ENCODE measurements around the gene CDON.

The CDON gene

GRCh38 chr11:126100716-126101115, 38.0 kb upstream of the CDON start:
- in situ Hi-C loops (cut with HindIII; ENCODE audit: low pct_unique_long_range_greater_than_20kb, low sequenced_read_pairs), result no loop called here
- no peak for DNase-seq (ENCODE audit: low read depth in 1 of 2, low spot score in 1 of 2)
- TF ChIP-seq JUND (IDR thresholded peaks at IDR 0.05; ENCODE audit: low read depth), result no peak

GRCh38 chr11:126098204-126098769, 35.6 kb upstream of the CDON start:
- in situ Hi-C loops (cut with HindIII; ENCODE audit: low pct_unique_long_range_greater_than_20kb, low sequenced_read_pairs), result no loop called here
- TF ChIP-seq JUND (IDR thresholded peaks at IDR 0.05; ENCODE audit: low read depth), result no peak
- DNase-seq (ENCODE audit: low read depth in 1 of 2, low spot score in 1 of 2), result no peak

- TF ChIP-seq JUND (IDR thresholded peaks at IDR 0.05; ENCODE audit: low read depth), result no peak
- in situ Hi-C loops (cut with HindIII; ENCODE audit: low pct_unique_long_range_greater_than_20kb, low sequenced_read_pairs), result no loop called here
Observed at GRCh38 chr11:126095745-126096144, 33.1 kb upstream of the CDON start.

GRCh38 chr11:126090452-126090851, 27.8 kb upstream of the CDON start:
- DNase-seq (ENCODE audit: low read depth in 1 of 2, low spot score in 1 of 2), result no peak
- TF ChIP-seq JUND (IDR thresholded peaks at IDR 0.05; ENCODE audit: low read depth), result no peak
- in situ Hi-C loops (cut with HindIII; ENCODE audit: low pct_unique_long_range_greater_than_20kb, low sequenced_read_pairs), result no loop called here

More at GRCh38 chr11:126095745-126096144, 33.1 kb upstream of the CDON start:
- DNase-seq (ENCODE audit: low read depth in 1 of 2, low spot score in 1 of 2), result no peak

- in situ Hi-C loops (cut with HindIII; ENCODE audit: low pct_unique_long_range_greater_than_20kb, low sequenced_read_pairs), result no loop called here
- no peak for TF ChIP-seq JUND (IDR thresholded peaks at IDR 0.05; ENCODE audit: low read depth)
- no peak for DNase-seq (ENCODE audit: low read depth in 1 of 2, low spot score in 1 of 2)
Observed at GRCh38 chr11:126088999-126089398, 26.3 kb upstream of the CDON start.

GRCh38 chr11:126086248-126086647, 23.6 kb upstream of the CDON start:
- no peak for TF ChIP-seq JUND (IDR thresholded peaks at IDR 0.05; ENCODE audit: low read depth)
- in situ Hi-C loops (cut with HindIII; ENCODE audit: low pct_unique_long_range_greater_than_20kb, low sequenced_read_pairs), result no loop called here
- DNase-seq (ENCODE audit: low read depth in 1 of 2, low spot score in 1 of 2), result no peak

GRCh38 chr11:126084608-126084912, 21.9 kb upstream of the CDON start:
- TF ChIP-seq JUND (IDR thresholded peaks at IDR 0.05; ENCODE audit: low read depth), result no peak
- DNase-seq (ENCODE audit: low read depth in 1 of 2, low spot score in 1 of 2), result no peak
- in situ Hi-C loops (cut with HindIII; ENCODE audit: low pct_unique_long_range_greater_than_20kb, low sequenced_read_pairs), result no loop called here

- in situ Hi-C loops (cut with HindIII; ENCODE audit: low pct_unique_long_range_greater_than_20kb, low sequenced_read_pairs), result no loop called here
- no peak for TF ChIP-seq JUND (IDR thresholded peaks at IDR 0.05; ENCODE audit: low read depth)
- no peak for DNase-seq (ENCODE audit: low read depth in 1 of 2, low spot score in 1 of 2)
Observed at GRCh38 chr11:126083829-126084607, 21.4 kb upstream of the CDON start.

GRCh38 chr11:126082251-126083109, 19.8 kb upstream of the CDON start:
- no peak for TF ChIP-seq JUND (IDR thresholded peaks at IDR 0.05; ENCODE audit: low read depth)
- in situ Hi-C loops (cut with HindIII; ENCODE audit: low pct_unique_long_range_greater_than_20kb, low sequenced_read_pairs), result no loop called here
- no peak for DNase-seq (ENCODE audit: low read depth in 1 of 2, low spot score in 1 of 2)

GRCh38 chr11:126081915-126082250, 19.2 kb upstream of the CDON start:
- in situ Hi-C loops (cut with HindIII; ENCODE audit: low pct_unique_long_range_greater_than_20kb, low sequenced_read_pairs), result no loop called here
- no peak for TF ChIP-seq JUND (IDR thresholded peaks at IDR 0.05; ENCODE audit: low read depth)
- DNase-seq (ENCODE audit: low read depth in 1 of 2, low spot score in 1 of 2), result no peak

- peak; percentile 79 to 88 for DNase-seq (ENCODE audit: low read depth in 1 of 2, low spot score in 1 of 2)
- in situ Hi-C loops (cut with HindIII; ENCODE audit: low pct_unique_long_range_greater_than_20kb, low sequenced_read_pairs), result no loop called here
- TF ChIP-seq JUND (IDR thresholded peaks at IDR 0.05; ENCODE audit: low read depth), result no peak; the same call in 1 of the 2 replicates
Observed at GRCh38 chr11:126080161-126080941, 17.7 kb upstream of the CDON start.

- no peak for DNase-seq (ENCODE audit: low read depth in 1 of 2, low spot score in 1 of 2)
- in situ Hi-C loops (cut with HindIII; ENCODE audit: low pct_unique_long_range_greater_than_20kb, low sequenced_read_pairs), result no loop called here
- TF ChIP-seq JUND (IDR thresholded peaks at IDR 0.05; ENCODE audit: low read depth), result no peak
Observed at GRCh38 chr11:126079621-126080124, 17.0 kb upstream of the CDON start.

All from T47D (cell line).